Measurements from ENCODE around the gene DOCK10.
A peak's percentile ranks its signal among the peaks of the same experiment; 100 is the strongest.

DOCK10 gene

GRCh38 chr2:224975761-224976160, 66.5 kb downstream of the DOCK10 start:
- DNase-seq: no peak

DNA sequence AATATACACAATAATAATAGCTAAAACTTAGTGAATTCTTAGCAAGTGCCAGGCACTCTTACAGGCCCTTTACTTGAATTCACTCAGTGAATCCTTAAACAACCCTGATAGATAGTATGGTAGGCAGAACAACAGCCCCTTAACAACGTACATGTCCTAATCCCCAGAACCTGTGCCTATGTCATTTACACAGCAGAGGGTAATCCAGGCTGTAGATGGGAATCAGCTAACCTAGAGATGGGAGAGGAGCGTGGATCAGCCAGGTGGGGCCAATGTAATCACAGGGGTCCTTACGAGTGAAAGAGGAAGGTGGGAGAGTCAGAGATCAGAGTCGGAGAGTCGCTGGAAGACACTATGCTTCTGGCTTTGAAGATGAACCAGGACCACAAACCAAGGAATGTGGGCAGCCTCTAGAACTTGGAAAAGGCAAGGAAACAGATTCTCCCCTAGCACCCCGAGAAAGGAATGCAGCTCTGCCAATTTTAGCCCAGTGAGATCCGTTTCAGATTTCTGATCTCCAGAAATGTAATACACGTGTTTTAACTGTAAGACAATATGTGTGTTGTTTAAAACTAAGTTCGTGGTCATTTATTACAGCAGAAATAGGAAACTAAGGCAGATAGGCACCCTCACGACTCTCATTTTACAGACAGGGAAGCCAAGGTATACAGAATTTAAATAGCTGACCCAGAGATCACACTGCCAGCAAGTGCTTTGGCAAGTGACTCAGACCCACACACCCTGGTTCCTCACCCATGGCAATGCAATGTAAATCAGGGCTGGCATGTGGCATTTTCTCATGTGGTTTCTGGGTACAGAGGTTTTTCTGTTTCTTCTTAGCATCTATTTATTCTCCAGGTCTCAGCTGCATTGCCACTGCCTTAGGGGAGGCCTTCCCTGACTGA, 68.9 kb downstream of the DOCK10 start:
- peak; percentile 50 for DNase-seq

DNA sequence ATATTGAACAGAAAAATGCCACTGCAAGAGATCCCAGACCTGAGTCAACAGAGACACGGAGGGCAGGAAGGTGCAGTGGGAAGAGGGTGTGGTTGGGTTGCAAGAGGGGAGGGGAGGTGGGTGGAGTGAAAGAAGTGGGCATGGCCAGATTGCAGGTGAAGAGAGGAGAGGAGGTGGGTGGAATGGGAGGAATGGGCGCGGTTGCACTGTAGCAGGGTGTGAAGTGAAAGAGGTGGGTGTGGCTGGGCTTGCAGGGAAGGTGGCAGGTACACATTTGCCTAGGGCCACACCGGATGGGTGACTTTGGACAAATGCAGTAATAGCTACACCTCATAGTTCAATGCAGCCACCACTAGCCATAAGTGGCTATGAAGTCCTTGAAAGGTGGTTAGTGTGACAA, 71.1 kb downstream of the DOCK10 start:
- no peak for DNase-seq

- DNase-seq: no peak
These were observed 72.0 kb downstream of the DOCK10 start for GRCh38 chr2:224970311-224970710.

GRCh38 chr2:224969633-224970260, 72.5 kb downstream of the DOCK10 start:
- no peak for DNase-seq

GRCh38 chr2:224969095-224969494, 73.2 kb downstream of the DOCK10 start:
- DNase-seq: no peak

DNA sequence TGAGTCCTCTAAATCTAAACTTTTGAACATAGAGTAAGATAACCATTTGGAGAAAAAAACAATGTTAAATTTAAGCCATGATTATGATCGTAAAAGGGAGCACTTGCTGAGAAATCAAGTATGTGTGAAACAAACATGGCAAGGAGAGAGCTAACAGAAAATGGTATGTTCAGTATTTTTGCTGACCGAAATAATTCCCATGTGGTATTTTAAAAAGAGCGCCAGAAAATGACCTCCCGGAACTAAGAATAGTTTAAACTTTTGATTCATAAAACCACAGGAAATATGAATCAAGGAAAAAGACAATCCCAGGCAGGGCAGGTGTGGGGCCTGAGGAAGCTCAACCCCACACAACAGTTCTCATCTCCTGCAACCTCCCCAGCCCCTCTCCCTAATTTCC, 74.2 kb downstream of the DOCK10 start:
- peak; percentile 43 for DNase-seq

DNA sequence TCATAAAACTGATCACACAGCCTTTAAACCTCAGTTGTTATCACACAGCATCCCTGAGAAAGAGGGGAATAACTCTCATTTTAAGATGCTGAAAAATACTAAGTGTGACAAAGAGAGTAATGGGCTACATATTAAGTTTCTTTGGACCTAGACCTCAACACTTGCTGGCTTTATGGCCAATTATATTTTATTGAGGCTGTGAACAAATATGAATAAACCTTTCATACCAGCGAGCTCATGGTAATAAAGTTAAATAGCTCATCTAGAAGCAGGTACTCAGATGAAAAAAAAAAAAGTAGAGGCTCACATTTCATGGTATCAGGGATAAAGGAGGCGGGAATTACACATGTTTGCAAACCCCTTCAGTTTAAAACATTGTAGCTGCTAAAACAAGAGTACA, 75.7 kb downstream of the DOCK10 start:
- DNase-seq: no peak

DNA sequence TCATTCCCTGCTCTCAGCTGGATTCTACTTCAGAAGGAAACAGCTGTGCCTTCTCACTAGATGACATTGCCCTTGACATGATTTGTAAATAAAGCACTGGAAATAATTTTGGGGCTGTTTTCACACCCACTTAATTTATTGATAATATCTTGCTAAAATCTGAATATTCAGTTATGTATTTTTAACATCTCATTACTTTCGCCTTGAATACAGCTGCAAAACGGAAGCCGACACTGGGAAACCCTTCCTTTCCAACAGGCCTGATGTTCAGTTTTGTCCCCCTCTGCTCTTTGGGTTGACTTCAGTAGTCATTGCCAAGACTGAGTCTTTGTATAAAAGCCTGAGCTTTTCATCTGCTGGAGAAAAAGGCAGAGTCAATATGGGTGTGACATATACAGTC, 82.7 kb downstream of the DOCK10 start:
- no peak for DNase-seq

DNA sequence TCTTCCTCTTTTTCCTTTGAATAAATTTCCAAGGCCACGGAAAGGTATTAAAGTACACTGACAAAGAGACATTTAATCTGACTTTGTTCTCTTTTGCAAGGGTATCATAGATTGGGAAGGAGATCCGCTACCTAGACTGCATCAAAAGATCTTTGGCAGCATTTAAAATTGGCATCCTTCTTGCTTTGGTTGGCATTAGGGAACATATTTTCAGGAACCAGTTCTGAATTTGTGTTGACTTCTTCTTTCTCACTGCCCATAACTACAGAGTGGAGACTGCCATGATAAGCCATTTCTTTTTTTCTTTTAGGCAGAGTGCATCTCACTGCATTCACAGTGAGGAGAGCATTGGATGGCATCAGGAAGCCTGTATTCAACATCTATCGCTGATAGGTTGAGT, 83.4 kb downstream of the DOCK10 start:
- no peak for DNase-seq

DNA sequence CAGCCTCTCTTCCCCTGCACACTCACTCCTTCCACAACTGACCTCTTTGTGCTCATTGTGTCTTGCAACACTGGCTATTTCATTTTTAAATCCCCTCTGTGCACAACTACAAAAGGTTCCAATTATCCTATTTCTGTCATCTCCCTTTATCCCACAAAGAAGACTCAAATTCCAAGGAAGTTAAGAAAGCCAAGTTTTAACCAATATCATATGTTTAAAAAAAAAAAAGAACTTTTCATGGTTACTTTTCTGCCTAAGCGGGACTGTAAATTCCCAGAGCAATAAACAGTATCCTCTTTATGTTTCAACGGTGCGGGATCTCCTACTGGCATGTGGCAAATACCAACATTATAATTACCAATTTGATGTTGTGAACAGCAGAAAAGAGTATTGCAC, 83.8 kb downstream of the DOCK10 start:
- peak; percentile 48 for DNase-seq

- DNase-seq: no peak
These were observed 84.5 kb downstream of the DOCK10 start for GRCh38 chr2:224957540-224958461.

GRCh38 chr2:224956706-224957105, 85.6 kb downstream of the DOCK10 start:
- no peak for DNase-seq

DNA sequence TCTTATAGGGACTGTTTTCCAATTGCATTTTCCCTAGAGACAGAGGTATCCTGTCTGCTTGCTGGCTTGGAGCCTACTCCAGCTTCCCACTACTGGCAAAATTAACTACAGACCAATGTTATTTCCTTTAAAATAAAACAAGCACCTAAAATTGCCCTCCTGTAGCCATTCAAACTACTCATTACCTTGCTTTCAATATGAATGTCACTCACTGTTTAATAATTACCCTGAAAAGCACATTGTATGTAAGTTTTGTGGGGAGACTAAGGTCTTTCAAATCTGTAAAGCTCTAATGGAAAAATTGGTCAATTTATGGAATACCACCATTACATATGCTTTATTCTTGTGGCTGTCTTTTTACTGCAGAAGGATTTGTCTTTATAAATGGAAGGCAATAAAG, 87.3 kb downstream of the DOCK10 start:
- no peak for DNase-seq

- DNase-seq: no peak
These were observed 89.2 kb downstream of the DOCK10 start for GRCh38 chr2:224952936-224953657.

DNA sequence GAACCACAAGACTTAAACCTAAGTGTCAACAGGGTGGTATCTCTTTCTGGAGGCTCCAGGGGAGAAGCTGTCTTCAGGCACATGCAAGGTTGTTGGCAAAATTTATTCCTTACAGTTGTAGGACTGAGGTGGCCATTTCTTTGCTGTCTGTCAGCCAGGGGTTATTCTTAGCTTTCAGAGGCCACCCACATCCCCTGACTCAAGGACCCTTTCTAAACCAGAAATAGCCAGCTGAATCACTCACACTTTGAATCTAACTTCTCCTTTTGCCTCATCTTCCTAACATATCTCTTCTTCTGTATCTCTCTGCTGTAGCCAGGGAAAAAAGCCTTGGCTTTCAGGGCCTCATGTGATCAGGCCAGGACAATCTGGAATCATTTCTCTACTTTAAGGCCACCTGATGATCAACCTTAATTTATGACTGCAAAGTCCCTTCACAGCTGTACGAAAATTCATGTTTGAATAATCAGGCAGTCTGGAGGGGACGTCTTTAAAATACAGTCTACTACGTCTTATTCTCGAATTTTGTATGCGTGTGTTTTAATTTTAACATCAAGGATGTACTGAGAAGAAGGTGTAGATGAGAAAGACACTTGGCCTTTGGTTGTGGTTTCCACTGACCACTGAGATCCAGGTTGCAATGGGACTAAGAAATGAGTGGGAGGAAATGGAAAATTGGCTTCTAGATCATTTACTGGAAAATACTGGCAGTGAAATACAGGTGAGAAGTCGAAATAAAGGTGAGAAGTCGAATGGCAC, 90.4 kb downstream of the DOCK10 start:
- no peak for DNase-seq

- peak; percentile 64 for DNase-seq
These were observed 93.4 kb downstream of the DOCK10 start for GRCh38 chr2:224948859-224949258.

GRCh38 chr2:224948005-224948404, 94.3 kb downstream of the DOCK10 start:
- DNase-seq: no peak

DNA sequence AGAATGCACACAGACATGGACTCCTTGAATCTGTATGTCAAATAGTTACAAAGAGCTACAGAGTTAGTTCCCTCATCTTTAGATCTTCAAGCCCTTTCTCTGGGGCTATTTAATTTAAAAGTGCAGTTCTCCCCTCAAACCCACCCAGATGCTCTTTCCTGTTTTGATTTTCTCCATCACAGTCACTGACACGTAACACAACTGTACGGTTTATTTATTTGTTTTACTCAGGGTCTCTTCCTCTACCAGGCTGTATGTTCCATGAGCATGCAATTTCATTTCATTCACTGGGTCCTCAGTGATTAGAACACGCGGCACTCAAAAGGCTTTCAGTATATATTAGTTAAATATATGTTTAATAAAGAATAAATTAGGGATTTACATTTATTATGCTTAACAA, 94.7 kb downstream of the DOCK10 start:
- DNase-seq: no peak

- peak; percentile 82 for DNase-seq
These were observed 95.4 kb downstream of the DOCK10 start for GRCh38 chr2:224946895-224947294.

GRCh38 chr2:224944707-224945547, 97.3 kb downstream of the DOCK10 start:
- DNase-seq: no peak
